GM18505 (cell line): ENCODE measurements around the gene FOXP4.

Experiments used
- ATAC-seq: cut with Tn5 transposase; IDR thresholded peaks from one replicate; pipeline ENCODE4 v1.9.1; 2021; ENCODE audit not compliant: unreplicated experiment
- POLR2A ChIP-seq: IDR thresholded peaks from 4 replicates; pipeline ENCODE4 v1.6.1; 2011; ENCODE audit warnings: borderline replicate concordance; ENCODE audit not compliant: insufficient read depth, insufficient read length; ENCODE audit errors: extremely low read depth

Gene FOXP4

GRCh38 chr6:41509580-41509979 lies 36.6 kb upstream of the FOXP4 start:
- ATAC-seq, result no peak
- no peak for TF ChIP-seq POLR2A

GRCh38 chr6:41511443-41512060 lies 34.6 kb upstream of the FOXP4 start:
- no peak for TF ChIP-seq POLR2A
- ATAC-seq, result no peak

- no peak for ATAC-seq
- no peak for TF ChIP-seq POLR2A
Measured at GRCh38 chr6:41512146-41512701, 34.0 kb upstream of the FOXP4 start.

GRCh38 chr6:41515995-41516394 lies 30.2 kb upstream of the FOXP4 start:
- no peak for TF ChIP-seq POLR2A

GRCh38 chr6:41518118-41518517 lies 28.1 kb upstream of the FOXP4 start:
- TF ChIP-seq POLR2A, result no peak

More at GRCh38 chr6:41515995-41516394, 30.2 kb upstream of the FOXP4 start:
- ATAC-seq, result no peak

GRCh38 chr6:41519305-41519744 lies 26.9 kb upstream of the FOXP4 start:
- no peak for ATAC-seq
- TF ChIP-seq POLR2A, result no peak

More at GRCh38 chr6:41518118-41518517, 28.1 kb upstream of the FOXP4 start:
- no peak for ATAC-seq

- no peak for ATAC-seq
- no peak for TF ChIP-seq POLR2A
Measured at GRCh38 chr6:41519745-41520699, 26.2 kb upstream of the FOXP4 start.

GRCh38 chr6:41522780-41523548 lies 23.2 kb upstream of the FOXP4 start:
- ATAC-seq, result no peak
- TF ChIP-seq POLR2A, result no peak

GRCh38 chr6:41523915-41524633 lies 22.1 kb upstream of the FOXP4 start:
- no peak for ATAC-seq
- TF ChIP-seq POLR2A, result no peak

- no peak for ATAC-seq
- TF ChIP-seq POLR2A, result no peak
Measured at GRCh38 chr6:41524634-41525011, 21.6 kb upstream of the FOXP4 start.

GRCh38 chr6:41527721-41528408 lies 18.3 kb upstream of the FOXP4 start:
- TF ChIP-seq POLR2A, result no peak

More at GRCh38 chr6:41527721-41528408, 18.3 kb upstream of the FOXP4 start:
- no peak for ATAC-seq
